Choroid plexus epithelial cell (primary cell): ENCODE results near the gene SLC44A4.

Experiments used
- DNase-seq: peaks from one replicate; pipeline ENCODE4 v3.0.0-alpha.2; 2010; ENCODE audit warnings: low read depth
- H3K4me3 ChIP-seq: 2 replicates; pipeline ENCODE4 v1.5.1; 2011; ENCODE audit warnings: low read depth, mild to moderate bottlenecking, control low read depth, low read length, moderate library complexity
- CTCF ChIP-seq: conservative IDR thresholded peaks from 2 replicates; pipeline ENCODE4 v1.5.1; 2011; ENCODE audit warnings: low read depth, mild to moderate bottlenecking, control low read depth, inconsistent platforms, low read length, moderate library complexity

SLC44A4 gene

GRCh38 chr6:31878222-31878621, 575 bp downstream of the SLC44A4 start:
- TF ChIP-seq CTCF: no peak
- no peak overlapping the region for H3K4me3 ChIP-seq
- DNase-seq: no peak

GRCh38 chr6:31877651-31878161, 1.1 kb downstream of the SLC44A4 start:
- DNase-seq: no peak
- no peak for TF ChIP-seq CTCF
- H3K4me3 ChIP-seq: no peak overlapping the region

- no peak for TF ChIP-seq CTCF
- DNase-seq: no peak
- H3K4me3 ChIP-seq: no peak overlapping the region
Measured at GRCh38 chr6:31877125-31877650, 1.6 kb downstream of the SLC44A4 start.

GRCh38 chr6:31876357-31876756, 2.4 kb downstream of the SLC44A4 start:
- H3K4me3 ChIP-seq: no peak overlapping the region
- DNase-seq: no peak
- no peak for TF ChIP-seq CTCF

- DNase-seq: no peak
- no peak for TF ChIP-seq CTCF
- H3K4me3 ChIP-seq: no peak overlapping the region
Measured at GRCh38 chr6:31875877-31876276, 2.9 kb downstream of the SLC44A4 start.

- no peak overlapping the region for H3K4me3 ChIP-seq
- TF ChIP-seq CTCF: no peak
- no peak for DNase-seq
Measured at GRCh38 chr6:31874836-31875572, 3.8 kb downstream of the SLC44A4 start.
